ENCODE measurements around the gene CTCF. TPM values are rescaled to one million over a fixed set of nuclear protein-coding genes. Genes with fewer than 3 reads are reported as not detected.

The CTCF gene
- total and polyA plus RNA-seq, 10 of the 15 experiments (the other 5 are each of a cell fraction or from before 2014, with no cell fraction given): 9.1 to 55.0 (median 41.8) TPM

- Histone ChIP-seq H2AFZ (ENCODE audit: control insufficient read depth, low read depth, low read length) (no peak overlapping the region), H3K79me2 (ENCODE audit: control insufficient read depth, insufficient read depth, low read length) (peaks cover 12% of the 10 kb centered on the region), H3K27ac (ENCODE audit: control insufficient read depth, insufficient read depth) (no peak overlapping the region), H3K4me1 (ENCODE audit: control insufficient read depth, insufficient read depth, low read length) (peaks cover 26% of the 10 kb centered on the region), H3K4me3 (no peak overlapping the region), H3K9me3 (replicated peaks; ENCODE audit: control insufficient read depth, insufficient read depth, low read length) (no peaks in the 10 kb centered on the region), H4K20me1 (ENCODE audit: control insufficient read depth, insufficient read depth) (no peaks in the 10 kb centered on the region), H3K4me2 (ENCODE audit: control insufficient read depth, insufficient read depth) (no peak overlapping the region), H3K9ac (ENCODE audit: control insufficient read depth, insufficient read depth, low read length) (no peak overlapping the region), H3K36me3 (ENCODE audit: control insufficient read depth in 2 of 2, insufficient read depth in 2 of 2, low read length in 1 of 2) (peaks cover 0 to 4% of the 10 kb centered on the region in 2 experiments; a peak in 1 of 4 replicates), H3K27me3 (replicated peaks in 1 of 2; ENCODE audit: control insufficient read depth in 2 of 2, insufficient read depth in 2 of 2, low read length in 1 of 2) (no peaks in the 10 kb centered on the region)
- ChIA-PET POLR2A (interaction anchor here (0.5 to 1.1 kb wide), 2 partner anchors 134 to 155 kb away, joined by 3 to 6 read pairs; no protein-coding TSS in a partner anchor), RAD21 (ENCODE audit: unreplicated experiment) (interaction anchor here (0.9 to 1.0 kb wide), 2 partner anchors 9 to 143 kb away, joined by 3 to 4 read pairs; no protein-coding TSS in a partner anchor), CTCF (interaction anchor here (1.2 to 11.9 kb wide), 4 partner anchors 19 to 262 kb away, joined by 3 to 196 read pairs (median 6); partner anchors contain the start of gene CARMIL2), SMC1A (ENCODE audit: uncharacterized antibody, unreplicated experiment) (no interaction called here)
- intact Hi-C loops (cut with micrococcal nuclease; ENCODE audit: unreplicated experiment): loop anchor here (5.0 kb wide), 1 partner anchor 507 kb away; the partner anchor contains the start of genes FBXL8 and TRADD
- DNase-seq (ENCODE audit: low read depth, low spot score) (no peak), ATAC-seq (no peak), FAIRE-seq (no peak)
- in situ Hi-C loops (cut with MboI): no loop called here
- 82% methylated on average over 6 of the region's 6 CpGs for WGBS (ENCODE audit: insufficient coverage, insufficient replicate concordance, low lambda C conversion rate, missing lambda C conversion rate)
- no TSS peak for BruUV-seq (replicated peaks)
- TF ChIP-seq ATF2 (IDR thresholded peaks at IDR 0.05; ENCODE audit: low read length): no peak
- TF ChIP-seq, protein P1, sequence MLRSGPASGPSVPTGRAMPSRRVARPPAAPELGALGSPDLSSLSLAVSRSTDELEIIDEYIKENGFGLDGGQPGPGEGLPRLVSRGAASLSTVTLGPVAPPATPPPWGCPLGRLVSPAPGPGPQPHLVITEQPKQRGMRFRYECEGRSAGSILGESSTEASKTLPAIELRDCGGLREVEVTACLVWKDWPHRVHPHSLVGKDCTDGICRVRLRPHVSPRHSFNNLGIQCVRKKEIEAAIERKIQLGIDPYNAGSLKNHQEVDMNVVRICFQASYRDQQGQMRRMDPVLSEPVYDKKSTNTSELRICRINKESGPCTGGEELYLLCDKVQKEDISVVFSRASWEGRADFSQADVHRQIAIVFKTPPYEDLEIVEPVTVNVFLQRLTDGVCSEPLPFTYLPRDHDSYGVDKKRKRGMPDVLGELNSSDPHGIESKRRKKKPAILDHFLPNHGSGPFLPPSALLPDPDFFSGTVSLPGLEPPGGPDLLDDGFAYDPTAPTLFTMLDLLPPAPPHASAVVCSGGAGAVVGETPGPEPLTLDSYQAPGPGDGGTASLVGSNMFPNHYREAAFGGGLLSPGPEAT (IDR thresholded peaks at IDR 0.05; ENCODE audit: low read depth): no peak
- no peak for TF ChIP-seq GATAD2B (conservative IDR thresholded peaks at IDR 0.05; ENCODE audit: low read depth)
- no peak for TF ChIP-seq SKIL (IDR thresholded peaks at IDR 0.05; ENCODE audit: low read depth, poor library complexity, severe bottlenecking)
- TF ChIP-seq, protein P2, sequence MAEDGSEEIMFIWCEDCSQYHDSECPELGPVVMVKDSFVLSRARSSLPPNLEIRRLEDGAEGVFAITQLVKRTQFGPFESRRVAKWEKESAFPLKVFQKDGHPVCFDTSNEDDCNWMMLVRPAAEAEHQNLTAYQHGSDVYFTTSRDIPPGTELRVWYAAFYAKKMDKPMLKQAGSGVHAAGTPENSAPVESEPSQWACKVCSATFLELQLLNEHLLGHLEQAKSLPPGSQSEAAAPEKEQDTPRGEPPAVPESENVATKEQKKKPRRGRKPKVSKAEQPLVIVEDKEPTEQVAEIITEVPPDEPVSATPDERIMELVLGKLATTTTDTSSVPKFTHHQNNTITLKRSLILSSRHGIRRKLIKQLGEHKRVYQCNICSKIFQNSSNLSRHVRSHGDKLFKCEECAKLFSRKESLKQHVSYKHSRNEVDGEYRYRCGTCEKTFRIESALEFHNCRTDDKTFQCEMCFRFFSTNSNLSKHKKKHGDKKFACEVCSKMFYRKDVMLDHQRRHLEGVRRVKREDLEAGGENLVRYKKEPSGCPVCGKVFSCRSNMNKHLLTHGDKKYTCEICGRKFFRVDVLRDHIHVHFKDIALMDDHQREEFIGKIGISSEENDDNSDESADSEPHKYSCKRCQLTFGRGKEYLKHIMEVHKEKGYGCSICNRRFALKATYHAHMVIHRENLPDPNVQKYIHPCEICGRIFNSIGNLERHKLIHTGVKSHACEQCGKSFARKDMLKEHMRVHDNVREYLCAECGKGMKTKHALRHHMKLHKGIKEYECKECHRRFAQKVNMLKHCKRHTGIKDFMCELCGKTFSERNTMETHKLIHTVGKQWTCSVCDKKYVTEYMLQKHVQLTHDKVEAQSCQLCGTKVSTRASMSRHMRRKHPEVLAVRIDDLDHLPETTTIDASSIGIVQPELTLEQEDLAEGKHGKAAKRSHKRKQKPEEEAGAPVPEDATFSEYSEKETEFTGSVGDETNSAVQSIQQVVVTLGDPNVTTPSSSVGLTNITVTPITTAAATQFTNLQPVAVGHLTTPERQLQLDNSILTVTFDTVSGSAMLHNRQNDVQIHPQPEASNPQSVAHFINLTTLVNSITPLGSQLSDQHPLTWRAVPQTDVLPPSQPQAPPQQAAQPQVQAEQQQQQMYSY (CRISPR knock-in tag; IDR thresholded peaks at IDR 0.05): no peak
- TF ChIP-seq, protein P3, sequence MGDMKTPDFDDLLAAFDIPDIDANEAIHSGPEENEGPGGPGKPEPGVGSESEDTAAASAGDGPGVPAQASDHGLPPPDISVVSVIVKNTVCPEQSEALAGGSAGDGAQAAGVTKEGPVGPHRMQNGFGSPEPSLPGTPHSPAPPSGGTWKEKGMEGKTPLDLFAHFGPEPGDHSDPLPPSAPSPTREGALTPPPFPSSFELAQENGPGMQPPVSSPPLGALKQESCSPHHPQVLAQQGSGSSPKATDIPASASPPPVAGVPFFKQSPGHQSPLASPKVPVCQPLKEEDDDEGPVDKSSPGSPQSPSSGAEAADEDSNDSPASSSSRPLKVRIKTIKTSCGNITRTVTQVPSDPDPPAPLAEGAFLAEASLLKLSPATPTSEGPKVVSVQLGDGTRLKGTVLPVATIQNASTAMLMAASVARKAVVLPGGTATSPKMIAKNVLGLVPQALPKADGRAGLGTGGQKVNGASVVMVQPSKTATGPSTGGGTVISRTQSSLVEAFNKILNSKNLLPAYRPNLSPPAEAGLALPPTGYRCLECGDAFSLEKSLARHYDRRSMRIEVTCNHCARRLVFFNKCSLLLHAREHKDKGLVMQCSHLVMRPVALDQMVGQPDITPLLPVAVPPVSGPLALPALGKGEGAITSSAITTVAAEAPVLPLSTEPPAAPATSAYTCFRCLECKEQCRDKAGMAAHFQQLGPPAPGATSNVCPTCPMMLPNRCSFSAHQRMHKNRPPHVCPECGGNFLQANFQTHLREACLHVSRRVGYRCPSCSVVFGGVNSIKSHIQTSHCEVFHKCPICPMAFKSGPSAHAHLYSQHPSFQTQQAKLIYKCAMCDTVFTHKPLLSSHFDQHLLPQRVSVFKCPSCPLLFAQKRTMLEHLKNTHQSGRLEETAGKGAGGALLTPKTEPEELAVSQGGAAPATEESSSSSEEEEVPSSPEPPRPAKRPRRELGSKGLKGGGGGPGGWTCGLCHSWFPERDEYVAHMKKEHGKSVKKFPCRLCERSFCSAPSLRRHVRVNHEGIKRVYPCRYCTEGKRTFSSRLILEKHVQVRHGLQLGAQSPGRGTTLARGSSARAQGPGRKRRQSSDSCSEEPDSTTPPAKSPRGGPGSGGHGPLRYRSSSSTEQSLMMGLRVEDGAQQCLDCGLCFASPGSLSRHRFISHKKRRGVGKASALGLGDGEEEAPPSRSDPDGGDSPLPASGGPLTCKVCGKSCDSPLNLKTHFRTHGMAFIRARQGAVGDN (IDR thresholded peaks at IDR 0.05): no peak
- TF ChIP-seq JUND (IDR thresholded peaks at IDR 0.05; ENCODE audit: low read depth, low read length): no peak
These were observed 101.5 kb downstream of the CTCF start for GRCh38 chr16:67663877-67664222.
